ENCODE data around the gene LRG1.

- TF ChIP-seq CTCF (IDR thresholded peaks at IDR 0.05), result no peak
- no peak for TF ChIP-seq POLR2A (IDR thresholded peaks at IDR 0.05)
These were observed 41.3 kb upstream of the LRG1 start for GRCh38 chr19:4580961-4581665.
